Mesendoderm (in vitro differentiated cells): Measurements from ENCODE around the gene FBLN2.

Experiments
- DNase-seq: peaks from one replicate; pipeline ENCODE4 v3.0.0; 2013
- H2AK5ac ChIP-seq: 2 replicates; pipeline ENCODE4 v1.6.1; 2013; ENCODE audit warnings: low read length, inconsistent platforms
- H2BK120ac ChIP-seq: 2 replicates; pipeline ENCODE4 v1.6.1; 2013; ENCODE audit warnings: low read depth, mild to moderate bottlenecking, low read length, moderate library complexity, mixed read lengths
- H2BK15ac ChIP-seq: replicated peaks from 2 replicates; pipeline ENCODE4 v1.6.1; 2013; ENCODE audit warnings: low read depth, mild to moderate bottlenecking, moderate library complexity
- H2BK5ac ChIP-seq: 2 replicates; pipeline ENCODE4 v1.6.1; 2013; ENCODE audit warnings: low read length, inconsistent platforms
- H3K18ac ChIP-seq: 2 replicates; pipeline ENCODE4 v1.6.1; 2013; ENCODE audit warnings: mild to moderate bottlenecking, low read length, mixed read lengths
- H3K23ac ChIP-seq: one replicate; pipeline ENCODE4 v1.6.1; 2013; ENCODE audit warnings: low read length
- H3K27ac ChIP-seq: 2 replicates; pipeline ENCODE4 v1.5.1; 2013; ENCODE audit warnings: low read depth, mild to moderate bottlenecking, inconsistent platforms, low read length, moderate library complexity
- H3K27me3 ChIP-seq: 2 replicates; pipeline ENCODE4 v1.6.1; 2013; ENCODE audit warnings: low read length, control low read depth, mild to moderate bottlenecking, inconsistent platforms; ENCODE audit not compliant: insufficient read depth, poor library complexity
- H3K36me3 ChIP-seq: 2 replicates; pipeline ENCODE4 v1.6.1; 2013; ENCODE audit warnings: low read length, inconsistent platforms; ENCODE audit not compliant: control insufficient read depth, insufficient read depth
- H3K4ac ChIP-seq: one replicate; pipeline ENCODE4 v1.6.1; 2013; ENCODE audit warnings: low read depth, mild to moderate bottlenecking, low read length, moderate library complexity
- H3K4me1 ChIP-seq: 2 replicates; pipeline ENCODE4 v1.6.1; 2013; ENCODE audit warnings: low read depth, low read length, inconsistent platforms; ENCODE audit not compliant: control insufficient read depth
- H3K4me2 ChIP-seq: 2 replicates; pipeline ENCODE4 v1.6.1; 2013; ENCODE audit warnings: low read length
- H3K4me3 ChIP-seq: 2 replicates; pipeline ENCODE4 v1.5.1; 2013; ENCODE audit warnings: mild to moderate bottlenecking, low read length
- H3K56ac ChIP-seq: one replicate; pipeline ENCODE4 v1.6.1; 2013; ENCODE audit warnings: low read length
- H3K79me1 ChIP-seq: 2 replicates; pipeline ENCODE4 v1.6.1; 2013; ENCODE audit warnings: low read length, inconsistent platforms
- H3K79me2 ChIP-seq: 2 replicates; pipeline ENCODE4 v1.6.1; 2013; ENCODE audit warnings: mild to moderate bottlenecking, low read length; ENCODE audit not compliant: control insufficient read depth, insufficient read depth
- H3K9ac ChIP-seq: 2 replicates; pipeline ENCODE4 v1.6.1; 2013; ENCODE audit warnings: low read length, inconsistent platforms
- H4K5ac ChIP-seq: one replicate; pipeline ENCODE4 v1.6.1; 2013; ENCODE audit warnings: low read length
- H4K8ac ChIP-seq: one replicate; pipeline ENCODE4 v1.6.1; 2013; ENCODE audit warnings: low read depth, mild to moderate bottlenecking, control low read depth, low read length, moderate library complexity
- WGBS: extraction: QIAGEN DNeasy Blood & Tissue Kit; methylation state at CpG from one replicate; pipeline ENCODE4 v1.1.7; 2013; ENCODE audit warnings: low lambda C conversion rate, missing lambda C conversion rate; ENCODE audit not compliant: insufficient coverage; ENCODE audit errors: extremely low coverage; 5-methylcytosine and 5-hydroxymethylcytosine counted together

The FBLN2 gene

DNA sequence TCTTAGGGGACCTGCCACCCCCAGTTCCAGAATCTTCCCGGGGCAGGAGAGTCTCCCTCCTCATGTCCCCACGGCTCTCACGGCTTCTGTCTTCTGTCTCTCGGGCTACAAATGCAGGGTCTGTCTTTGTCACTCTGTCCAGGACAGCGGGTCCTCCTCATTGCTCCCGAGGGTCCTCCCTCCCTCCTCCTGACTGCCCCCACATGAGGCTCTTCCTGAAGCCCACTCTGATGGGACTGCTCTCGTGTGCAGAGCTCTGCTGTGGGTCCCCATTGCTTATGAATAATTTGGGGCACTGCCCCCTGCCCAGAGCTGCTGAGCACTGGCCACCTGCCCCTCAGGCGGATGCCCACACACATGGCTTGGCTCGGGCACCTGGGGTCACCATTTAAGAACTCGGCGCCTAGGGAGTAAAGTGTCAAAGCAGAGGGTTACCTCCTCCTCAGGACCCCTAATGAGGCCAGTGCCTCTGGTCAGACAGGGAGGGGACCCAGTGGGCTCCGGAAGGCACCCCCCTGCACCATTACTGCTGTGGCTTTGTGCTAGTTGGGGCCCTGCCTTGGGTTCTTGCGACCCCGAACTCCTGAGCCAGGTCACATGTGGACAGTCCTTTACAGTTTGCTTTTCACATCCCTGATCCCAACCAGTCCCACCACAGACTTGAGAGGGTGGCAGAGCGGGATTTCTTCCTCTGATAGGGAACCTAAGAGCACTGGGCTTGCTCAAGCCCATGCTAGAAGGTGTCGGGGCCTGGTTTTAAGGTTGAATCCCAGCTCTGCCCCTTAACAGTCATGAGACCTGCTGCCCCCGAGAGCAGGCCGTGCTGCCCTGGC is 46.8 kb upstream of the FBLN2 start:
- H3K79me1 ChIP-seq = no peaks in the 10 kb centered on the region
- no peak overlapping the region for H3K56ac ChIP-seq
- H2BK5ac ChIP-seq = no peak overlapping the region
- H3K9ac ChIP-seq = no peak overlapping the region
- no CpG with 5 or more reads among the region's 18 CpGs for WGBS
- no peaks in the 10 kb centered on the region for H3K4me1 ChIP-seq
- no peak overlapping the region for H3K18ac ChIP-seq
- H3K4me2 ChIP-seq = no peak overlapping the region
- no peak for DNase-seq
- H3K4ac ChIP-seq = no peak overlapping the region
- no peak overlapping the region for H2BK15ac ChIP-seq
- no peak overlapping the region for H3K27ac ChIP-seq
- no peak overlapping the region for H2AK5ac ChIP-seq
- no peak overlapping the region for H4K8ac ChIP-seq
- no peaks in the 10 kb centered on the region for H3K79me2 ChIP-seq
- H2BK120ac ChIP-seq = no peak overlapping the region
- H3K27me3 ChIP-seq = no peaks in the 10 kb centered on the region
- H4K5ac ChIP-seq = no peak overlapping the region
- H3K4me3 ChIP-seq = no peak overlapping the region
- H3K36me3 ChIP-seq = no peaks in the 10 kb centered on the region
- H3K23ac ChIP-seq = no peak overlapping the region

DNA sequence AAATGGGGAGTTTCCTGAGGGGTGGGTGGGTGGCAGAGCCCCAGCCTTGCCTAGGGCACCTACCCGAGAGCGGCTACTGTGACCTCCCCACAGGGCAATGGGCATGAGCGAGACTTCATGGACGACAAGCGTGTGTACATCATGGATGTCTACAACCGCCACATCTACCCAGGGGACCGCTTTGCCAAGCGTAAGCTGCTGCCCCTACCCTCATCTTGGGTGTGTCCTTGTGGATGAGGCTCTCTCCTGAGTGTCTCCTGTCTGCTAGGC is 46.2 kb upstream of the FBLN2 start:
- Histone ChIP-seq H3K4me1 (no peaks in the 10 kb centered on the region), H3K56ac (no peak overlapping the region), H3K79me2 (no peaks in the 10 kb centered on the region), H2BK120ac (no peak overlapping the region), H2BK5ac (no peak overlapping the region), H3K4me3 (no peak overlapping the region), H2AK5ac (no peak overlapping the region), H3K27me3 (no peaks in the 10 kb centered on the region), H3K79me1 (no peaks in the 10 kb centered on the region), H3K23ac (no peak overlapping the region), H3K4me2 (no peak overlapping the region), H4K5ac (no peak overlapping the region), H3K27ac (no peak overlapping the region), H3K9ac (no peak overlapping the region), H3K18ac (no peak overlapping the region), H2BK15ac (no peak overlapping the region), H3K36me3 (no peaks in the 10 kb centered on the region), H3K4ac (no peak overlapping the region), H4K8ac (no peak overlapping the region)
- DNase-seq = no peak
- no CpG with 5 or more reads among the region's 8 CpGs for WGBS

DNA sequence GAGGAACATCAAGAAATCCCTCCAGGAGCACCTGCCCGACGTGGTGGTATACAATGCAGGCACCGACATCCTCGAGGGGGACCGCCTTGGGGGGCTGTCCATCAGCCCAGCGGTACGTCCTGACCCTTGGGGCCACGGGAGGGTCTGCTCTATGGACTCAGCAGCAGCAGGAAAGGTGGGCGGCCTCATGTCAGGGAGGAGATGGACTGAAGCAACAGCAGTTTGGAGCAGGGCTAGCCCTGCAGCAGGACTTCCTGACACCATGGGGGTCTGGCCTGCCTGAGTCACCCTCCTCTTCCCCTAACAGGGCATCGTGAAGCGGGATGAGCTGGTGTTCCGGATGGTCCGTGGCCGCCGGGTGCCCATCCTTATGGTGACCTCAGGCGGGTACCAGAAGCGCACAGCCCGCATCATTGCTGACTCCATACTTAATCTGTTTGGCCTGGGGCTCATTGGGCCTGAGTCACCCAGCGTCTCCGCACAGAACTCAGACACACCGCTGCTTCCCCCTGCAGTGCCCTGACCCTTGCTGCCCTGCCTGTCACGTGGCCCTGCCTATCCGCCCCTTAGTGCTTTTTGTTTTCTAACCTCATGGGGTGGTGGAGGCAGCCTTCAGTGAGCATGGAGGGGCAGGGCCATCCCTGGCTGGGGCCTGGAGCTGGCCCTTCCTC is 44.6 kb upstream of the FBLN2 start:
- no peaks in the 10 kb centered on the region for H3K27me3 ChIP-seq
- no peak overlapping the region for H3K4me2 ChIP-seq
- H3K4ac ChIP-seq = no peak overlapping the region
- no peak overlapping the region for H2BK15ac ChIP-seq
- no peaks in the 10 kb centered on the region for H3K79me2 ChIP-seq
- H4K8ac ChIP-seq = no peak overlapping the region
- no peaks in the 10 kb centered on the region for H3K79me1 ChIP-seq
- H3K23ac ChIP-seq = no peak overlapping the region
- DNase-seq = no peak
- H3K56ac ChIP-seq = no peak overlapping the region
- H3K36me3 ChIP-seq = no peaks in the 10 kb centered on the region
- H2BK5ac ChIP-seq = no peak overlapping the region
- no peak overlapping the region for H2AK5ac ChIP-seq
- no peak overlapping the region for H3K9ac ChIP-seq
- H2BK120ac ChIP-seq = no peak overlapping the region
- no peak overlapping the region for H3K18ac ChIP-seq
- no peaks in the 10 kb centered on the region for H3K4me1 ChIP-seq
- H3K4me3 ChIP-seq = no peak overlapping the region
- no peak overlapping the region for H4K5ac ChIP-seq
- H3K27ac ChIP-seq = no peak overlapping the region
- no CpG with 5 or more reads among the region's 23 CpGs for WGBS

DNA sequence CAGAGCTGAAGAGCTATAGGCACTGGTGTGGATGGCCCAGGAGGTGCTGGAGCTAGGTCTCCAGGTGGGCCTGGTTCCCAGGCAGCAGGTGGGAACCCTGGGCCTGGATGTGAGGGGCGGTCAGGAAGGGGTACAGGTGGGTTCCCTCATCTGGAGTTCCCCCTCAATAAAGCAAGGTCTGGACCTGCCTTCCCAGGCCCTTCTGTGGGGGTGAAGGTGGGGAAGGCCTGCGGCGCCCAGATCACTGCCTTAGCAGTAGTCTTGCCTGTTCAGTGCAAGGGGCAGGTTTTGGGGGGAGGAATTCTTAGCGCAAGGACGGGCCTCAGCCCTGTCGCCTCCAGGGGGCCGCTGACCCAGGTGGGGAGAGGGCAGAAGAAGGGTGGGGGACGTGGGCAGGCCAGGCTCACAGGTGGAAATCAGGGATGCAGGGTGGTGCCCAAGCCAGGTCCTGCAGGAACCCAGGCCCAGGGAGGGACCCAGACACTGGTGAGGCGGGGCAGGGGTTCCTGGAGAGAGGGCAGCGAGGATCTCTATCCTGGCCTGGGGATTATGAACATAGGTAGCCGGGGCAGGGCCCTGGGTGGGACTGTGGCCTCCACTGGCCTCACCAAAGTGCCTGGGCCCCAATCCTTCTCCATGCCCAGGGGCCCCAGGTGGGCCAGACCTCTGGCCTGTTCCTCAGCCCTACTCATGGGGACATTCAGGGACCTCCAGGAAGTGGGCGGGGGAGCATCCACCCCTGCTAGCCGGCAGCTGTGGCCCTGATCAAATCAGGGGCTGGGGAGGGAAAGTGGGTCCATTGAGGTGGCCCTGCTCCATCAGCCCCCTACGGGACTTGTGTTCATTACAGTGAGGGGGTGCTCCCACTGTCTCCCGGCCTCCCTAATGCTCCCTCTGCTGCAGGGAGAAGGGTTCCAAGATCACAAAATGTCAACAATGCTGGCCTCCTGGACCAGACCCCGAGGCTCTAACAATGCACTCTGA is 43.5 kb upstream of the FBLN2 start:
- H3K56ac ChIP-seq = peak overlapping the region; percentile 15
- no peak overlapping the region for H3K9ac ChIP-seq
- no peaks in the 10 kb centered on the region for H3K79me1 ChIP-seq
- H2BK120ac ChIP-seq = no peak overlapping the region
- no peaks in the 10 kb centered on the region for H3K4me1 ChIP-seq
- H2AK5ac ChIP-seq = no peak overlapping the region
- H3K27me3 ChIP-seq = no peaks in the 10 kb centered on the region
- no peak overlapping the region for H3K4ac ChIP-seq
- no peaks in the 10 kb centered on the region for H3K79me2 ChIP-seq
- no CpG with 5 or more reads among the region's 16 CpGs for whole genome bisulfite sequencing
- no peak for DNase-seq
- no peak overlapping the region for H3K27ac ChIP-seq
- H3K18ac ChIP-seq = no peak overlapping the region
- no peaks in the 10 kb centered on the region for H3K36me3 ChIP-seq
- no peak overlapping the region for H2BK5ac ChIP-seq
- H4K5ac ChIP-seq = no peak overlapping the region
- H3K4me3 ChIP-seq = no peak overlapping the region
- H3K4me2 ChIP-seq = no peak overlapping the region
- H4K8ac ChIP-seq = no peak overlapping the region
- H2BK15ac ChIP-seq = no peak overlapping the region
- H3K23ac ChIP-seq = no peak overlapping the region

- H3K9ac ChIP-seq = no peak overlapping the region
- no CpG with 5 or more reads among the region's 1 CpG for WGBS
- no peak overlapping the region for H4K5ac ChIP-seq
Measured at GRCh38 chr3:13506239-13506638, 42.7 kb upstream of the FBLN2 start.

More at GRCh38 chr3:13506239-13506638, 42.7 kb upstream of the FBLN2 start:
- H2BK120ac ChIP-seq = no peak overlapping the region
- H3K4me1 ChIP-seq = no peaks in the 10 kb centered on the region
- H3K18ac ChIP-seq = no peak overlapping the region
- no peaks in the 10 kb centered on the region for H3K79me1 ChIP-seq
- no peak overlapping the region for H3K4ac ChIP-seq
- DNase-seq = no peak
- H2AK5ac ChIP-seq = no peak overlapping the region
- no peaks in the 10 kb centered on the region for H3K79me2 ChIP-seq
- H3K4me2 ChIP-seq = no peak overlapping the region
- no peak overlapping the region for H2BK5ac ChIP-seq
- H4K8ac ChIP-seq = no peak overlapping the region
- no peak overlapping the region for H3K27ac ChIP-seq
- H2BK15ac ChIP-seq = no peak overlapping the region
- H3K27me3 ChIP-seq = no peaks in the 10 kb centered on the region
- H3K56ac ChIP-seq = no peak overlapping the region
- no peak overlapping the region for H3K4me3 ChIP-seq
- no peaks in the 10 kb centered on the region for H3K36me3 ChIP-seq
- no peak overlapping the region for H3K23ac ChIP-seq
